IPS-18c (cell line): ENCODE measurements around the gene DTWD1.
A peak's percentile ranks its signal among the peaks of the same experiment; 100 is the strongest.
"Not testable (repeated sequence)": the region's sequence is repeated elsewhere in the genome, so short reads cannot be mapped to it uniquely, and the experiment has no call there.

Experiments
- H3K4me3 ChIP-seq: 2 replicates; pipeline ENCODE4 v1.7.0; 2013; ENCODE audit warnings: low read depth, mild to moderate bottlenecking, low read length, moderate library complexity; ENCODE audit not compliant: insufficient read depth
- H3K9me3 ChIP-seq: one replicate; pipeline ENCODE4 v1.6.1; 2013; ENCODE audit warnings: mild to moderate bottlenecking, low read length, moderate library complexity; ENCODE audit not compliant: control insufficient read depth, insufficient read depth

The DTWD1 gene

GRCh38 chr15:49620658-49621368, at the start of gene DTWD1, which contains the start of gene FAM227B:
TSS of gene DTWD1 (plus strand) at chr15:49621048. CDS start at chr15:49625168, 4,120 bp downstream.
TSS of gene FAM227B (minus strand) at chr15:49620818. CDS start at chr15:49615171, 5,647 bp downstream.
- Histone ChIP-seq H3K4me3 (peak within 1 kb of the TSS; percentile 76), H3K9me3 (no peaks in the 10 kb centered on the region)

GRCh38 chr15:49573421-49573820, 47.4 kb upstream of the DTWD1 start:
- no peak overlapping the region for H3K4me3 ChIP-seq
- no peaks in the 10 kb centered on the region for H3K9me3 ChIP-seq

DNA sequence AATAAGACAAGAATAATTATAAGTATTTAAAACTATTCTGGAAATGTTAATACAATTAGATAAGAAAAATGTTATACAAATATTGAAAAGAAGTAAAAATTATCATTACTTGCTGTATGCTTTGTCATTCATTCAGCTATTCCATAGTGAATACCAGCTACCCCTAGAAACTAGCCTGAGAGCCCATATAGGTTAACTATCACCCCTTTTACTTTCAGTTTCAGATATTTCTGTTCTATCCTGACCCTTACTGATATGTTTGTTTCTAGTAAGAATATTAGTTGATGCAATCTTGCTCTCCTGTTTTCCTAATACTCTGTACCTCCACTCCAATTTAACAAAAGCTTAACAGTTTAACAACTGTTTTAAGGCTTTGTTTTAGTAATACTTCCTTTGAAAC, 31.8 kb upstream of the DTWD1 start:
- no peak overlapping the region for H3K4me3 ChIP-seq
- H3K9me3 ChIP-seq, result peaks cover 3% of the 10 kb centered on the region

- not testable (repeated sequence) for H3K9me3 ChIP-seq, H3K4me3 ChIP-seq
Observed at GRCh38 chr15:49592829-49593316, 28.0 kb upstream of the DTWD1 start.

- no peak overlapping the region for H3K4me3 ChIP-seq
- no peaks in the 10 kb centered on the region for H3K9me3 ChIP-seq
Observed at GRCh38 chr15:49604625-49605409, 16.0 kb upstream of the DTWD1 start.

DNA sequence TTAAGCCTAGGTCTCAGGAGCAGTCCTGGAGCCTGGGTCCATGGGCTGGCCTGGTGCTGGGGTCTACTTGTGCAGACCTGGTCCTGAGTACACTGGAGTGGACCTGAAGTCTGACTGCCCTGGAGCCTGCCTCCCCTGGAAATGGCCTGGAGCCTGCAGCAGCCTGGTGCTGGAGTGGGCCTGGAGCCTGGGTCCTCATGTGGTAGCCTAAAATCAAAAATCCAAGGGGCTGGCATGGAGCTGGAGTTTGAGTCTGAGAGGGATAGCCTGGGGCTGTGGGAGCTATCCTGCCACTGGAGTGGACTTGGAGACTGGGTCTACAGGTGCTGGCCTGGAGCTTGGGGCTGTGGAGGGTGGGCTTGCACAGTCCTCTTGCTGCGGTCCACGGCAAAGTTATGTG, 15.3 kb upstream of the DTWD1 start:
- H3K4me3 ChIP-seq, result no peak overlapping the region
- no peaks in the 10 kb centered on the region for H3K9me3 ChIP-seq

GRCh38 chr15:49606594-49606993, 14.3 kb upstream of the DTWD1 start:
- Histone ChIP-seq H3K9me3 (no peaks in the 10 kb centered on the region), H3K4me3 (no peak overlapping the region)

DNA sequence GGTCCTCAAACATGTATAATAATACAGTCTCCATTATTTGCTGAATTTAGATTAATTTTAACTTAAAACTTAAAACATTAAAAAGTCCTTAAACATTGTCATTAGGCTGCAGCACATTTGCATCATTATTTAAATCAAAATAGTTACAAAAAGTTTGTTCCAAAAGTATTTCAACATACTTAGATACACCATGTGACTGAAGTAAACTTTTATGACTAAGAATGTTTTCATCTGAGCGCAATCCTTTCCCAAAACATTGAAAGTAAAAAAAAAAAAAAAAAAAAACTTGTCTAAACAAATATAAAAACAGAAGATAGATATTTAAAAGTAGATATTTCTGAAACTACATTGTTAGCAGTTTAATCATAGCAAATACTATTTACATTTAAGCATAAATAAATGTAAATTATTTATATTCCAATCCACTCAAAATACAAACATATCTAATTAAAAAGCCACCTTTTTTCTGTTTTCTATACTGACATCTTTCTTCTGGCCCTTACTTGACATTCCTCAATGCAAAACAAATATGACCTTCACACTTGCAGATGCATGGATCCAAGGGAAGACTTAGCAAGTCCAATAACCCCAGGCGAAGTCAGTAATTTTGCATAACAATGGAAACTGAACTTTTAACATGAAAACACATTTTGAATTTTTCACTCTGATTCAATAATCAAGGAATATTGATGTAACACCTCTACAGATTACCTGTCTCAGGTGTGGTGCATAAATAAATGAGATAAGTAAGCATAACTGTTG, 10.5 kb upstream of the DTWD1 start:
- Histone ChIP-seq H3K9me3 (no peaks in the 10 kb centered on the region), H3K4me3 (no peak overlapping the region)

GRCh38 chr15:49612240-49612639, 8.6 kb upstream of the DTWD1 start:
- H3K4me3 ChIP-seq, H3K9me3 ChIP-seq: not testable (repeated sequence)

GRCh38 chr15:49619226-49619625, 1.6 kb upstream of the DTWD1 start:
- Histone ChIP-seq H3K9me3 (no peaks in the 10 kb centered on the region), H3K4me3 (no peak overlapping the region)

DNA sequence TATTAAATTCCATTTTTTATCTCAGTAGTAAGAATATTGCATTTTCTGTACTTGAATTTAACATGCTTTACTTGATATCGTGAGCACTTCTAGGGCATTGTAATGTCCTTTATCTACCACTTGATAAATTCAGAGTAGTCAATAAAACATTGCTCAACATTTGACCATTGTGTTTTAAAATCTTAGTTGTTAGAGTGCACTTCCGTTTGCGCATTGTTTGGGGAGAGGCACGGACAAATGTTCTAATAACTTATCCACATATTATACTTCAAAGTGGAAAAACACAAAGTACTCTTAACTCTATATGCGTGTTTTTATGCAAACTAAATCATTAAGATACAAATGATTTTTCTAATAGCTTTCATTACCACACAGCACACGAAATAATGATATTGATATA, 649 bp upstream of the DTWD1 start:
- H3K4me3 ChIP-seq, result peak overlapping the region; percentile 35; the same call in 1 of the 2 replicates
- H3K9me3 ChIP-seq, result no peaks in the 10 kb centered on the region

DNA sequence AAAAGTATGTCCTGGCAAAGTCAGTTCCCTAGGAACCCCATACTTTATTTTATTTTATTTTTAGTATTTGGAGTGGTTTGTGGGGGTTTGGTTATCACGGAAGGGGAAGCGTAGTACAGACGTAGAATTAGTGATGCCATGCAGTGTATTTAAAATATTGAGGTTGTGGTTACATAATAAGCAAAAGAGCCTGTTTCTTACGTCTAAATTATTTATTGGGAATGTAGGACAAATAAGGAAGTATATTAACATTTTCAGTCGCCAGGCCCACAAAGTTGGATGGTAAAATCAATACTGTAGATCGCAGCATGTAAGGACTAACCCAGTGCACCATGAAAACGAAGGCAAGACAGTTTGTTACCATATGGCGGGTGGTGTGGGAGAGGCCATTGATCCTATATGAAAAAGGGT, 558 bp downstream of the DTWD1 start:
- no peaks in the 10 kb centered on the region for H3K9me3 ChIP-seq
- H3K4me3 ChIP-seq, result peak overlapping the region; percentile 76

GRCh38 chr15:49621887-49622286, 1.0 kb downstream of the DTWD1 start:
- Histone ChIP-seq H3K4me3 (peak overlapping the region; percentile 76; the same call in 1 of the 2 replicates), H3K9me3 (no peaks in the 10 kb centered on the region)

DNA sequence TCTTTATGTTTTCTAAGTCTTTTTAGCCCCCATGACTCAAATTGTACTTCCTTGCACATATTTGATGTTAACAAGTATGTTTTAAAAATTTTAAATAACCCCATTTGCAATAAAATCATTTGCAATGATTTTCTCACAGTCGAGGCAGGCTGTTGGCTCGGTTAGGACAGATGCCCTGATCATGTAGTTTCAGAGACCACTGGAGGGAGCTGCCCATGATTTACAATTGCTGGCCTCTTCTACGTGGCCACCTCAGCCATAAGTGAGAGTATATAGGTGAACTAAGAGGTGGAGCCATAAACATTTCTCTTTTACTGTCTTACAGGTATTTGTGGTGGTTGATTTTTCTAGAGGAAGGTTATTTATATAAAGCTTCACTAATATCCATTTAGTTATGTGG, 1.7 kb downstream of the DTWD1 start:
- Histone ChIP-seq H3K9me3 (no peaks in the 10 kb centered on the region), H3K4me3 (no peak overlapping the region)

- Histone ChIP-seq H3K4me3 (no peak overlapping the region), H3K9me3 (no peaks in the 10 kb centered on the region)
Observed at GRCh38 chr15:49624056-49624455, 3.2 kb downstream of the DTWD1 start.

DNA sequence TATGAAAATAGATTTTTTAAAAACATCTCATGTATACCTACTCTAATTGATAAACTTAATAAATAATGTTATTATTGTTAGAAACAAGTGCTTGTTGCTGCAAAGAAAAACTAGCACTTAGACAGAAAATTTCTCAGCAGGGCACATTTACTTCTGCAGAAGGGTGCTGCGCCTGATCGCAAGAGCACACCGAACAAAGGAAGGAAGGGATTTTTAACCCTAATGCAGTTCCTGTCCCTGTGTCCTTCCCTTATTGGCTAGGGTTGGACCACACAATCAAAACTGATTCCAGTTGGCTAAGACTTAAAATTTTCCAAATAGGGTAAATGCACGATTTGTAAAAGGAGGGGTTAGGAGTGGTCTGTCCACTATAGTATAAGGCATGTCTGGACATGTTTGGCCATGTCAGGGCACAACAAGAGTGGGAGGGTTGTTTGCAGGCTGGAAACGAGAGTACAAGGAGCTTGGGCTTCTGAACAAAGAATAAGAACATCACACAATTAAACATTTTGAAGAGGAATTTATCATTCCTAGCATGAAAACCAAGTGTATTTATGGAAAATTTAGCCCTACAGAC, 4.7 kb downstream of the DTWD1 start:
- Histone ChIP-seq H3K4me3 (no peak overlapping the region), H3K9me3 (no peaks in the 10 kb centered on the region)

DNA sequence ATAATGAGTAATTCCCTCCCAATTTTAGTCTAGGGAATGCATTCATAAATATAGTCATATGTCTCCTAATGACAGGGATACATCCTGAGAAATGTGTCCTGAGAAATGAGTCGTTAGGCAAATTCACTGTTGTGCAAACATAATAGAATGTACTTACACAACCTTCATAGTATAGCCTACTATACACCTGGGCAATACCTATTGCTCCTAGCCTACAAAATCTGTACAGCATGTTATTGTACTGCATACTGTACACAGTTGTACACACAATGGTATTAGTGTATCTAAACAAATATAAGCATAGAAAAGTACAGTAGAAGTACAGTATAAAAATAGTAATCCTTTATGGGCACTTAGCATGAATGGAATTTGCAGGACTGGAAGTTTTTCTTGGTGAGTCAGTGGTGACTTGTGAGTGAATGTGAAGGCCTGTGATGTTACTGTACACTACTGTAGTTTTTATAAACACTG, 6.6 kb downstream of the DTWD1 start:
- Histone ChIP-seq H3K4me3 (no peak overlapping the region), H3K9me3 (no peaks in the 10 kb centered on the region)
